Neural cell (in vitro differentiated cells): ENCODE data around the gene MADCAM1. TPM values are rescaled to one million over a fixed set of nuclear protein-coding genes. Genes with fewer than 3 reads are reported as not detected.

ENCODE experiments used
- H2AFZ ChIP-seq: fragments of 200-600, 300-800 bp; sonication (generic), shearing (Covaris generic); 2 replicates; pipeline ENCODE4 v1.6.0; 2014; ENCODE audit warnings: low read depth, mild to moderate bottlenecking, antibody characterized with exemption, low read length, moderate library complexity
- H3F3A ChIP-seq: fragments of 200-600 bp; shearing (Covaris generic); 2 replicates; pipeline ENCODE4 v1.6.1; 2016; ENCODE audit warnings: mild to moderate bottlenecking, moderate library complexity, mixed read lengths, antibody characterized with exemption, low read length; ENCODE audit not compliant: insufficient read depth, poor library complexity, severe bottlenecking
- H3K27ac ChIP-seq: fragments of 200-600, 300-800 bp; sonication (generic), shearing (Covaris generic); 2 replicates; pipeline ENCODE4 v1.5.1; 2014; ENCODE audit warnings: mild to moderate bottlenecking, low read length, moderate library complexity
- H3K27me3 ChIP-seq: fragments of 300-800, 200-600 bp; sonication (generic), shearing (Covaris generic); 2 replicates; pipeline ENCODE4 v1.6.0; 2014; ENCODE audit warnings: mild to moderate bottlenecking, low read depth, low read length, moderate library complexity; ENCODE audit not compliant: insufficient read depth
- H3K36me3 ChIP-seq: fragments of 300-800, 200-600 bp; sonication (generic), shearing (Covaris generic); 2 replicates; pipeline ENCODE4 v1.5.1; 2014; ENCODE audit warnings: mild to moderate bottlenecking, antibody characterized with exemption, low read length, moderate library complexity; ENCODE audit not compliant: insufficient read depth
- H3K4me2 ChIP-seq: fragments of 300-800, 200-600 bp; sonication (generic), shearing (Covaris generic); 2 replicates; pipeline ENCODE4 v1.6.0; 2014; ENCODE audit warnings: mild to moderate bottlenecking, low read length
- H3K4me3 ChIP-seq: fragments of 300-800, 200-600 bp; sonication (generic), shearing (Covaris generic); 2 replicates; pipeline ENCODE4 v1.5.1; 2014; ENCODE audit warnings: mild to moderate bottlenecking, low read length, moderate library complexity
- H3K79me2 ChIP-seq: fragments of 200-600 bp; shearing (Covaris generic); replicated peaks from 2 replicates; pipeline ENCODE4 v1.6.0; 2014; ENCODE audit warnings: mild to moderate bottlenecking, low read length, moderate library complexity; ENCODE audit not compliant: insufficient read depth
- H3K9ac ChIP-seq: fragments of 300-800, 200-600 bp; sonication (generic), shearing (Covaris generic); 2 replicates; pipeline ENCODE4 v1.6.1; 2016; ENCODE audit warnings: mild to moderate bottlenecking, low read length, mixed read lengths
- H3K9me2 ChIP-seq: fragments of 200-600 bp; shearing (Covaris generic); 2 replicates; pipeline ENCODE4 v1.6.1; 2016; ENCODE audit warnings: mild to moderate bottlenecking, low read length, mixed read lengths; ENCODE audit not compliant: insufficient read depth
- H3K9me3 ChIP-seq: fragments of 200-600, 300-800 bp; sonication (generic), shearing (Covaris generic); 2 replicates; pipeline ENCODE4 v1.6.1; 2016; ENCODE audit warnings: mild to moderate bottlenecking, mixed run types, low read length, moderate library complexity, mixed read lengths
- H4K20me1 ChIP-seq: fragments of 200-600 bp; shearing (Covaris generic); 2 replicates; pipeline ENCODE4 v1.6.1; 2016; ENCODE audit warnings: mild to moderate bottlenecking, mixed run types; ENCODE audit not compliant: insufficient read depth
- EP300 ChIP-seq: fragments of 450-650 bp; conservative IDR thresholded peaks from 2 replicates; pipeline ENCODE4 v1.6.1; 2014; ENCODE audit warnings: antibody characterized with exemption, mild to moderate bottlenecking, moderate library complexity; ENCODE audit not compliant: poor library complexity, severe bottlenecking
- EZH2 ChIP-seq: fragments of 200-600, 300-800 bp; shearing (Covaris generic), sonication (generic); IDR thresholded peaks from 2 replicates; pipeline ENCODE4 v1.6.1; 2014; ENCODE audit warnings: antibody characterized with exemption, low read length, borderline replicate concordance, mild to moderate bottlenecking; ENCODE audit not compliant: insufficient read depth, poor library complexity, severe bottlenecking
- MXI1 ChIP-seq: fragments of 450-650 bp; conservative IDR thresholded peaks from 2 replicates; pipeline ENCODE4 v1.6.1; 2014; ENCODE audit warnings: antibody characterized with exemption, mild to moderate bottlenecking; ENCODE audit not compliant: poor library complexity, severe bottlenecking
- POLR2AphosphoS5 ChIP-seq: IDR thresholded peaks from 2 replicates; pipeline ENCODE4 v1.6.1; 2012
- RAD21 ChIP-seq: fragments of 450-650 bp; conservative IDR thresholded peaks from 2 replicates; pipeline ENCODE4 v1.6.1; 2014; ENCODE audit warnings: antibody characterized with exemption, mild to moderate bottlenecking, moderate library complexity
- SMC3 ChIP-seq: fragments of 450-650 bp; conservative IDR thresholded peaks from 2 replicates; pipeline ENCODE4 v1.6.1; 2014; ENCODE audit warnings: antibody characterized with exemption, mild to moderate bottlenecking, moderate library complexity; ENCODE audit not compliant: poor library complexity
- TAF1 ChIP-seq: IDR thresholded peaks from 2 replicates; pipeline ENCODE4 v1.6.1; 2012; ENCODE audit warnings: low read depth
- polyA plus RNA-seq: library from polyadenylated mRNA; depleted of rRNA; stranded (reverse); fragments of >200 nt; gene quantifications from 2 replicates; pipeline ENCODE4 v1.2.3, GENCODE V29; 2014
- TF ChIP-seq, protein P1 (sequence below): IDR thresholded peaks from 2 replicates; pipeline ENCODE4 v1.6.1; 2012; ENCODE audit warnings: borderline replicate concordance
- TF ChIP-seq, protein P2 (sequence below): fragments of 450-650 bp; IDR thresholded peaks from 2 replicates; pipeline ENCODE4 v1.5.1; 2014; ENCODE audit warnings: antibody characterized with exemption, mild to moderate bottlenecking, moderate library complexity; ENCODE audit not compliant: poor library complexity, severe bottlenecking

Gene MADCAM1
- polyA plus RNA-seq, 1 donor from 2014 or later, result 1.0 TPM

DNA sequence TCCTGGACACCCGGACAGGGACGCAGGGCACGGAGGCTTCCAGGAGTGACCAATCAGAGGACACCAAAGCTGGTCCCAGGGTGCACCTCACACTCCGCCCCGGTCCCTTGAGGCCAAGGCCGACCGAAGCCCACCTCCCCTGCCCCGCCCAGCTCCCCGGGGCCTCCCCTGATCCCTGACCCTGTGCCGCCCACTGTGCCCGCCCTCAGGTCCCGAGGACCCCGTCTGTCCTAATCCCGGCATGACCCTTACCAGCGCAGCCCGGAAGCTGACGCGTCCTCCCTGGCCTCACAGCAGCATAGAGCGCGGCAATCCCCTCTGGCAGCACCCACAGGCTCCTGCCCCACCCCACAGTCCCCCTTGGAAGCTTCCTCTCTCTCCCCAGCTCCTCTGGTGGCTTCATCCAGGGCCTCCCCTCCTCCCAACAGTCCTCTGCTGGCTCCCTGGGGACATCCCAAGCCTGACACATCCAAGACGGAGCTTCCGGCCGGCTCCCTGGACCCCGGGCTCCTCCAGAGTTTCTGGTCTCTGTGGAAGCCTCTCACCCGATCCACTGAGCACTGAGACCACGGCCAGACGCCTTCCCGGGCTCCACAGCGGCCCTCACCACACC lies 27.9 kb downstream of the MADCAM1 start:
- H2AFZ ChIP-seq, result no peak overlapping the region
- no peak for TF ChIP-seq EZH2
- TF ChIP-seq EP300, result no peak
- TF ChIP-seq TAF1, result no peak
- no peak for TF ChIP-seq SMC3
- TF ChIP-seq MXI1, result no peak
- TF ChIP-seq POLR2AphosphoS5, result no peak
- TF ChIP-seq RAD21, result no peak
- TF ChIP-seq, protein P1, sequence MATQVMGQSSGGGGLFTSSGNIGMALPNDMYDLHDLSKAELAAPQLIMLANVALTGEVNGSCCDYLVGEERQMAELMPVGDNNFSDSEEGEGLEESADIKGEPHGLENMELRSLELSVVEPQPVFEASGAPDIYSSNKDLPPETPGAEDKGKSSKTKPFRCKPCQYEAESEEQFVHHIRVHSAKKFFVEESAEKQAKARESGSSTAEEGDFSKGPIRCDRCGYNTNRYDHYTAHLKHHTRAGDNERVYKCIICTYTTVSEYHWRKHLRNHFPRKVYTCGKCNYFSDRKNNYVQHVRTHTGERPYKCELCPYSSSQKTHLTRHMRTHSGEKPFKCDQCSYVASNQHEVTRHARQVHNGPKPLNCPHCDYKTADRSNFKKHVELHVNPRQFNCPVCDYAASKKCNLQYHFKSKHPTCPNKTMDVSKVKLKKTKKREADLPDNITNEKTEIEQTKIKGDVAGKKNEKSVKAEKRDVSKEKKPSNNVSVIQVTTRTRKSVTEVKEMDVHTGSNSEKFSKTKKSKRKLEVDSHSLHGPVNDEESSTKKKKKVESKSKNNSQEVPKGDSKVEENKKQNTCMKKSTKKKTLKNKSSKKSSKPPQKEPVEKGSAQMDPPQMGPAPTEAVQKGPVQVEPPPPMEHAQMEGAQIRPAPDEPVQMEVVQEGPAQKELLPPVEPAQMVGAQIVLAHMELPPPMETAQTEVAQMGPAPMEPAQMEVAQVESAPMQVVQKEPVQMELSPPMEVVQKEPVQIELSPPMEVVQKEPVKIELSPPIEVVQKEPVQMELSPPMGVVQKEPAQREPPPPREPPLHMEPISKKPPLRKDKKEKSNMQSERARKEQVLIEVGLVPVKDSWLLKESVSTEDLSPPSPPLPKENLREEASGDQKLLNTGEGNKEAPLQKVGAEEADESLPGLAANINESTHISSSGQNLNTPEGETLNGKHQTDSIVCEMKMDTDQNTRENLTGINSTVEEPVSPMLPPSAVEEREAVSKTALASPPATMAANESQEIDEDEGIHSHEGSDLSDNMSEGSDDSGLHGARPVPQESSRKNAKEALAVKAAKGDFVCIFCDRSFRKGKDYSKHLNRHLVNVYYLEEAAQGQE, result no peak
- TF ChIP-seq, protein P2, sequence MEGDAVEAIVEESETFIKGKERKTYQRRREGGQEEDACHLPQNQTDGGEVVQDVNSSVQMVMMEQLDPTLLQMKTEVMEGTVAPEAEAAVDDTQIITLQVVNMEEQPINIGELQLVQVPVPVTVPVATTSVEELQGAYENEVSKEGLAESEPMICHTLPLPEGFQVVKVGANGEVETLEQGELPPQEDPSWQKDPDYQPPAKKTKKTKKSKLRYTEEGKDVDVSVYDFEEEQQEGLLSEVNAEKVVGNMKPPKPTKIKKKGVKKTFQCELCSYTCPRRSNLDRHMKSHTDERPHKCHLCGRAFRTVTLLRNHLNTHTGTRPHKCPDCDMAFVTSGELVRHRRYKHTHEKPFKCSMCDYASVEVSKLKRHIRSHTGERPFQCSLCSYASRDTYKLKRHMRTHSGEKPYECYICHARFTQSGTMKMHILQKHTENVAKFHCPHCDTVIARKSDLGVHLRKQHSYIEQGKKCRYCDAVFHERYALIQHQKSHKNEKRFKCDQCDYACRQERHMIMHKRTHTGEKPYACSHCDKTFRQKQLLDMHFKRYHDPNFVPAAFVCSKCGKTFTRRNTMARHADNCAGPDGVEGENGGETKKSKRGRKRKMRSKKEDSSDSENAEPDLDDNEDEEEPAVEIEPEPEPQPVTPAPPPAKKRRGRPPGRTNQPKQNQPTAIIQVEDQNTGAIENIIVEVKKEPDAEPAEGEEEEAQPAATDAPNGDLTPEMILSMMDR, result no peak

DNA sequence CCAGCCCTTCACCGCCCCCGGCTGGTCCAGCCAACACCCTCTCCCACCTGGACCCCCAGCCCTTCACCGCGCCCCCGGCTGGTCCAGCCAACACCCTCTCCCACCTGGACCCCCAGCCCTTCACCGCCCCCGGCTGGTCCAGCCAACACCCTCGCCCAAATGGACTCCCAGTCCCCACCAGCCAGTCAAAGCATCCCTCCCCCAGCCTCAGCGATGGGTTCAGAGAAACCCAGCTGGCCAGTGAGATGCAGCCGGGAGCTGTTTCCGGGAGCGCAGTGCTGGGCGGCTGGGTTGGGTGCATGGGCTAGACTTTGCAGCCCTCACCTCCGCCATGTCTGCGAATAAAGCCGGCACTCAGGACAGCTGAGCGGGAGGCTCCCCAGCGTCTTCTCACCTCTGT lies 28.7 kb downstream of the MADCAM1 start:
- H3K9me3 ChIP-seq, result no peaks in the 10 kb centered on the region
- no peaks in the 10 kb centered on the region for H4K20me1 ChIP-seq
- H3K36me3 ChIP-seq, result no peaks in the 10 kb centered on the region
- no peak overlapping the region for H3K4me2 ChIP-seq
- no peaks in the 10 kb centered on the region for H3F3A ChIP-seq
- no peak overlapping the region for H2AFZ ChIP-seq
- no peak overlapping the region for H3K4me3 ChIP-seq
- H3K9ac ChIP-seq, result no peak overlapping the region
- H3K27ac ChIP-seq, result no peak overlapping the region
- H3K79me2 ChIP-seq, result no peaks in the 10 kb centered on the region
- TF ChIP-seq SMC3 (no peak), TAF1 (no peak), POLR2AphosphoS5 (no peak), EZH2 (no peak), MXI1 (no peak), EP300 (no peak), RAD21 (no peak)
- TF ChIP-seq, protein P2, result no peak
- TF ChIP-seq, protein P1, result no peak
- H3K27me3 ChIP-seq, result no peaks in the 10 kb centered on the region
- no peaks in the 10 kb centered on the region for H3K9me2 ChIP-seq

More for the DNA sequence above, 27.9 kb downstream of the MADCAM1 start:
- Histone ChIP-seq H4K20me1 (no peaks in the 10 kb centered on the region), H3K9ac (no peak overlapping the region), H3F3A (no peaks in the 10 kb centered on the region), H3K9me2 (no peaks in the 10 kb centered on the region), H3K27ac (no peak overlapping the region), H3K4me3 (no peak overlapping the region), H3K9me3 (no peaks in the 10 kb centered on the region), H3K36me3 (no peaks in the 10 kb centered on the region), H3K79me2 (no peaks in the 10 kb centered on the region), H3K27me3 (no peaks in the 10 kb centered on the region), H3K4me2 (no peak overlapping the region)
